HCT116 (cell line): Measurements from ENCODE around the gene ZDHHC22. TPM values are rescaled to one million over a fixed set of nuclear protein-coding genes. Genes with fewer than 3 reads are reported as not detected.
A peak's percentile ranks its signal among the peaks of the same experiment; 100 is the strongest.

Experiments used
- ATAC-seq: fragments of 200-7000 bp; cut with Tn5 transposase; 2 replicates; pipeline ENCODE4 v1.9.1; 2020; ENCODE audit warnings: mild to moderate bottlenecking, moderate library complexity
- BruUV-seq: library from RNA; stranded (reverse); fragments of 400-500 nt; replicated peaks from 2 replicates; lab custom pipeline; 2021; lab: Mats Ljungman, UMichigan
- CTCF ChIA-PET: fragments of 300-600 bp; sonication (Branson Sonifier 250); formaldehyde crosslinking; loops from one replicate; lab custom pipeline; 2021; ENCODE audit warnings: antibody characterized with exemption; lab: Charles Lee
- POLR2A ChIA-PET: fragments of 300-600, 350-600 bp; sonication (Branson Sonifier 250); formaldehyde crosslinking; loops from one replicate; lab custom pipeline; 2021; ENCODE audit warnings: antibody characterized with exemption; lab: Charles Lee
- RAD21 ChIA-PET, 2 experiments: fragments of 300-600 bp; sonication (Branson Sonifier 250); formaldehyde crosslinking; loops; one replicate each; lab custom pipeline; 2023; ENCODE audit warnings: low total read pairs in 2 of 2; ENCODE audit not compliant: uncharacterized antibody in 2 of 2, unreplicated experiment in 2 of 2, low non-redundant PET in 1 of 2; lab: Charles Lee
- DNase-seq: peaks from one replicate; pipeline ENCODE4 v3.0.0-alpha.2; 2010; ENCODE audit warnings: low read depth, low spot score
- H2AFZ ChIP-seq: fragments of 200-600 bp; shearing (Covaris generic), sonication (generic); 2 replicates; pipeline ENCODE4 v1.6.1; 2017; ENCODE audit warnings: low read depth, mixed run types, mixed read lengths, antibody characterized with exemption, low read length; ENCODE audit not compliant: poor library complexity, severe bottlenecking
- H3K27ac ChIP-seq: 2 replicates; pipeline ENCODE4 v1.5.1; 2012; ENCODE audit warnings: low read depth, low read length
- H3K27me3 ChIP-seq: fragments of 200-600 bp; sonication (generic); 2 replicates; pipeline ENCODE4 v1.6.1; 2016; ENCODE audit warnings: mixed run types, low read length, mixed read lengths; ENCODE audit not compliant: insufficient read depth
- H3K36me3 ChIP-seq, 2 experiments: fragments of 200-500 bp in 1 of 2; fragments of 200-600 bp in 1 of 2; sonication (Bioruptor generic) in 1 of 2; sonication (generic) in 1 of 2; 2 replicates each; pipeline versions ENCODE4 v1.5.1 to v1.6.1; 2014 to 2016; ENCODE audit warnings: low read length in 2 of 2, inconsistent platforms in 1 of 2, mixed read lengths in 1 of 2, mixed run types in 1 of 2; ENCODE audit not compliant: insufficient read depth in 2 of 2, control insufficient read depth in 1 of 2
- H3K4me1 ChIP-seq, 2 experiments: fragments of 200-600 bp in 1 of 2; sonication (generic) in 1 of 2; 2 replicates each; pipeline versions ENCODE4 v1.5.1 to v1.6.1; 2012 to 2017; ENCODE audit warnings: low read length in 2 of 2, inconsistent platforms in 1 of 2, mild to moderate bottlenecking in 1 of 2, mixed read lengths in 1 of 2, mixed run types in 1 of 2, moderate library complexity in 1 of 2; ENCODE audit not compliant: insufficient read depth in 2 of 2, control insufficient read depth in 1 of 2
- H3K4me2 ChIP-seq: fragments of 200-600 bp; sonication (generic); 2 replicates; pipeline ENCODE4 v1.6.1; 2017; ENCODE audit warnings: mixed run types, low read length, mixed read lengths
- H3K4me3 ChIP-seq, 2 experiments: fragments of 200-600 bp in 1 of 2; sonication (generic) in 1 of 2; replicated peaks in 1 of 2; 2 replicates each; pipeline ENCODE4 v1.5.1; 2011 to 2016; ENCODE audit warnings: low read length in 2 of 2, control low read depth in 1 of 2, low read depth in 1 of 2, mild to moderate bottlenecking in 1 of 2, mixed read lengths in 1 of 2, mixed run types in 1 of 2
- H3K79me2 ChIP-seq: fragments of 200-600 bp; sonication (generic); 2 replicates; pipeline ENCODE4 v1.6.1; 2017; ENCODE audit warnings: mild to moderate bottlenecking, mixed run types, low read length, moderate library complexity, mixed read lengths; ENCODE audit not compliant: insufficient read depth
- H3K9ac ChIP-seq: fragments of 200-600 bp; sonication (generic); 2 replicates; pipeline ENCODE4 v1.6.1; 2016; ENCODE audit warnings: low read length, mixed read lengths
- H3K9me2 ChIP-seq: fragments of 200-600 bp; sonication (generic), shearing (Covaris generic); 2 replicates; pipeline ENCODE4 v1.6.1; 2017; ENCODE audit warnings: mixed run types, mild to moderate bottlenecking, moderate library complexity; ENCODE audit not compliant: insufficient read depth
- H3K9me3 ChIP-seq, 2 experiments: fragments of 200-500 bp in 1 of 2; fragments of 200-600 bp in 1 of 2; sonication (Bioruptor generic) in 1 of 2; sonication (generic) in 1 of 2; 2 replicates each; pipeline ENCODE4 v1.6.1; 2014 to 2017; ENCODE audit warnings: low read length in 2 of 2, mixed read lengths in 2 of 2, inconsistent platforms in 1 of 2, low read depth in 1 of 2, mild to moderate bottlenecking in 1 of 2, mixed run types in 1 of 2, moderate library complexity in 1 of 2; ENCODE audit not compliant: control insufficient read depth in 1 of 2, insufficient read depth in 1 of 2
- H4K20me1 ChIP-seq: fragments of 200-600 bp; sonication (generic), shearing (Covaris generic); 2 replicates; pipeline ENCODE4 v1.6.1; 2017; ENCODE audit warnings: mixed run types, mild to moderate bottlenecking, moderate library complexity; ENCODE audit not compliant: insufficient read depth
- CBX3 ChIP-seq: IDR thresholded peaks from 2 replicates; pipeline ENCODE4 v1.6.1; 2012; ENCODE audit warnings: low read depth
- CEBPB ChIP-seq: IDR thresholded peaks from 2 replicates; pipeline ENCODE4 v1.6.1; 2012; ENCODE audit warnings: low read depth
- EGR1 ChIP-seq: IDR thresholded peaks from 2 replicates; pipeline ENCODE4 v1.6.1; 2012; ENCODE audit warnings: low read depth
- ELF1 ChIP-seq: IDR thresholded peaks from 2 replicates; pipeline ENCODE4 v1.6.1; 2012; ENCODE audit warnings: low read depth, borderline replicate concordance
- EZH2 ChIP-seq: fragments of 200-600 bp; sonication (generic); IDR thresholded peaks from 2 replicates; pipeline ENCODE4 v1.6.1; 2017; ENCODE audit warnings: antibody characterized with exemption, mixed run types
- JUND ChIP-seq: IDR thresholded peaks from 2 replicates; pipeline ENCODE4 v1.6.1; 2012
- MAX ChIP-seq: IDR thresholded peaks from 2 replicates; pipeline ENCODE4 v1.6.1; 2012
- POLR2A ChIP-seq: IDR thresholded peaks from 2 replicates; pipeline ENCODE4 v1.7.0; 2011; ENCODE audit warnings: borderline replicate concordance; ENCODE audit not compliant: insufficient read depth, insufficient read length; ENCODE audit errors: extremely low read depth
- REST ChIP-seq: IDR thresholded peaks from 2 replicates; pipeline ENCODE4 v1.6.1; 2012; ENCODE audit warnings: low read depth
- SP1 ChIP-seq: IDR thresholded peaks from 2 replicates; pipeline ENCODE4 v1.6.1; 2012; ENCODE audit warnings: low read depth
- SRF ChIP-seq: IDR thresholded peaks from 2 replicates; pipeline ENCODE4 v1.6.1; 2012; ENCODE audit warnings: low read depth
- TCF7L2 ChIP-seq: IDR thresholded peaks from 2 replicates; pipeline ENCODE4 v1.7.0; 2011; ENCODE audit warnings: borderline replicate concordance, inconsistent platforms; ENCODE audit not compliant: insufficient read depth, insufficient read length; ENCODE audit errors: extremely low read depth
- YY1 ChIP-seq: IDR thresholded peaks from 2 replicates; pipeline ENCODE4 v1.6.1; 2011; ENCODE audit warnings: low read length, low read depth, moderate library complexity, mild to moderate bottlenecking; ENCODE audit not compliant: insufficient replicate concordance; ENCODE audit errors: extremely low read depth
- ZBTB33 ChIP-seq: IDR thresholded peaks from 2 replicates; pipeline ENCODE4 v1.6.1; 2011; ENCODE audit warnings: mild to moderate bottlenecking, low read length, moderate library complexity; ENCODE audit not compliant: insufficient replicate concordance; ENCODE audit errors: extremely low read depth
- ZFX ChIP-seq: fragments of 450-650 bp; IDR thresholded peaks from 2 replicates; pipeline ENCODE4 v1.6.1; 2017
- ZNF274 ChIP-seq: fragments of 200-500 bp; sonication (Bioruptor generic); IDR thresholded peaks from 2 replicates; pipeline ENCODE4 v1.6.1; 2014; ENCODE audit warnings: mild to moderate bottlenecking, low read depth, low read length, inconsistent platforms
- intact Hi-C: fragments of 100-400 bp; cut with micrococcal nuclease; formaldehyde crosslinking; loops from 2 replicates; pipeline ENCODE4 v1.10.0; 2022
- total RNA-seq: library from RNA; stranded (reverse); gene quantifications from one replicate; pipeline ENCODE4 v1.2.1, GENCODE V29; 2021; ENCODE audit not compliant: unreplicated experiment

ZDHHC22 gene
- total RNA-seq, 1 experiment from 2014 or later = 0.10 TPM

- ChIA-PET RAD21 (no interaction called here), CTCF (no interaction called here), POLR2A (no interaction called here)
- no peak overlapping the region for H2AFZ ChIP-seq
- no peaks in the 10 kb centered on the region for H3K27me3 ChIP-seq
- no peak overlapping the region for H3K27ac ChIP-seq
- H3K36me3 ChIP-seq = peaks cover 16 to 19% of the 10 kb centered on the region in 2 experiments; a peak in 3 of 4 replicates
- no peak overlapping the region for H3K9ac ChIP-seq
- H4K20me1 ChIP-seq = no peaks in the 10 kb centered on the region
- no peaks in the 10 kb centered on the region for H3K9me2 ChIP-seq
- no TSS peak for BruUV-seq
- no peak overlapping the region for H3K4me2 ChIP-seq
- no peaks in the 10 kb centered on the region for H3K4me1 ChIP-seq
- peaks cover 20% of the 10 kb centered on the region for H3K79me2 ChIP-seq
- intact Hi-C loops = no loop called here
- DNase-seq (no peak), ATAC-seq (no peak)
- H3K4me3 ChIP-seq = no peak overlapping the region
- TF ChIP-seq JUND = no peak
- no peaks in the 10 kb centered on the region for H3K9me3 ChIP-seq
These were observed 34.4 kb downstream of the ZDHHC22 start for GRCh38 chr14:77107228-77107627.

GRCh38 chr14:77106666-77107065 is 34.9 kb downstream of the ZDHHC22 start:
- RAD21 ChIA-PET = no interaction called here
- H3K9me3 ChIP-seq = no peaks in the 10 kb centered on the region
- POLR2A ChIA-PET = no interaction called here
- H3K4me2 ChIP-seq = no peak overlapping the region
- no peak overlapping the region for H2AFZ ChIP-seq
- ATAC-seq (no peak), DNase-seq (no peak)
- no peaks in the 10 kb centered on the region for H3K9me2 ChIP-seq
- peaks cover 12 to 17% of the 10 kb centered on the region in 2 experiments; a peak in 3 of 4 replicates for H3K36me3 ChIP-seq
- H3K27ac ChIP-seq = no peak overlapping the region
- peaks cover 25% of the 10 kb centered on the region for H3K79me2 ChIP-seq
- no peaks in the 10 kb centered on the region for H3K27me3 ChIP-seq
- no peak overlapping the region for H3K4me3 ChIP-seq
- H3K9ac ChIP-seq = no peak overlapping the region
- H4K20me1 ChIP-seq = no peaks in the 10 kb centered on the region
- CTCF ChIA-PET = no interaction called here
- no peaks in the 10 kb centered on the region for H3K4me1 ChIP-seq
- TSS peak; percentile 6 for BruUV-seq
- intact Hi-C loops = no loop called here
- no peak for TF ChIP-seq ZBTB33
- no peak for TF ChIP-seq ZFX
- TF ChIP-seq EZH2 = no peak
- TF ChIP-seq REST = no peak
- TF ChIP-seq JUND = no peak
- TF ChIP-seq ELF1 = no peak
- TF ChIP-seq CBX3 = no peak
- no peak for TF ChIP-seq TCF7L2
- no peak for TF ChIP-seq YY1
- no peak for TF ChIP-seq MAX
- TF ChIP-seq SP1 = no peak
- TF ChIP-seq CEBPB = no peak
- TF ChIP-seq EGR1 = no peak
- TF ChIP-seq ZNF274 = no peak
- no peak for TF ChIP-seq SRF
- TF ChIP-seq POLR2A = no peak
